NCI-H2227 treated with DMSO at 0.1 percent for 48 hours (cell line): ENCODE data around the gene STIMATE.
A peak's percentile ranks its signal among the peaks of the same experiment; 100 is the strongest.

Experiments
- DNase-seq: peaks from one replicate; lab custom pipeline; 2025; lab: John Stamatoyannopoulos, UW

STIMATE gene

DNA sequence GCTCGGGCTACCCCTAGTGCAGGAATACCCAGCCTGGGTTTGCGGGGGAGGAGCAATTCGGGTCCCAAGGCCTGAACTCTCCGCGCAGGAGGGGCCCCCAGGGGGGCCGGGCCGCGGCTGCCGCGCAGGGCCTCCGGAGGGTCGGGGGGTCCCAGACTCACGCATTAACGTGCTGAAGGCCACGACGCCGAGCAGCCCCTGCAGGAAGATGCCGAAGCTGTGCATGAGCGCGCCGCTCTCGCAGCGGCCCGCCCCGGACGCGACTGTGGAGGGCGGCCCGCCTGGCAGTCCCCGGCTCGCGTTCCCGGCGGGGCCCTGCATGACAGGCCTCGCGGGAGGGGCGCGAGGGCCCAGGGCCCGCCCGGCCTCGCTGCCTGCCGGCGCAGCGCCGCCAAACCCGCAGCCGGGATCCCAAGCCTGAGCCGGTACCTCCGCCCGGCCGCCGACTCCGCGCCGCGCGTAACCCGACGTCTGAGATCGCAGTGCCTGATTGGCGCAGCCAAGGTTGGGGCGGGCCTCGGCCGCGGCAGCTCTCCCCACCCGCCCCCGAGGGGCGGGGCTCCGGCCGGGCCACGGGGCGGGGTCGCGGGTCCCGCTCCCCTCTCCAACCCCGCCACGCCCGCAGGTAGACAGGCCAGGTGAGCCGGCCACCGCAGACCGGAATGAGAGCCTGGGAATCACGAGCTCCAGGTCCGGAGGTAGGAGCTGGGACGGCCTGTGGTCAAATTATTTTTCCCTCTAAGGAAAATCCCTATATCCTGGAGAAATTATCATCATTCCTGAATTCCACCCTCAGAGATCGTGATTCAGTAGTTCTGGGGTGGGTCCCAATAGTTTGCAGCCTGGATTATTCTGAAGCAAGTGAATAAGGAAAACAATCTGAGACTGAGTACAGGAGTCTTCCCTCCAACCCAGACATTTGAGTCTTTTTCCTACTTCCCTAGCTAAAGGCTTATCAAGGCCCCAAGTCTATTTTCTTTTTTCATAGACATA is at the start of gene STIMATE:
TSS of gene STIMATE (minus strand) at position 419 of the 993 bp plus-strand sequence. CDS start at position 321, 98 bp downstream.
- DNase-seq: peak; percentile 63

DNA sequence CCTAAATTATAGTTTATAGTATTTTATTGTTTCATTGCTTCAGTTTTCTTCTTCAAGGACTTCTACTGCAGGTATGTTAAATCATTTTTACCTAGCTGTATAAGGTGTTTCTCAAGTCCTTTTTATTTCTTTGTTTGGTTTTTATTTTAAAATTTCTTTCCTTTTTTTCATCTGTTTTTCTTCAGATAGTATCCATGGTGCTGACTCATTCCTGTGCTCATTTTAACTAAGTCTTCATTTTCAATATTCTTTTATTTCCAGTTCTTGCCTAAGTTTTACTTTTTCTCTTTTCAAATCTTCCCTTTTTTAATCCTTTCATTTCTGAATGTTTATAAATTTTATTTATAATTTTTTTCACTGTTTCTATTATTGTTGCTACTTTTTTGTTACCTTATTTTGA is 42.3 kb upstream of the STIMATE start:
- no peak for DNase-seq

DNA sequence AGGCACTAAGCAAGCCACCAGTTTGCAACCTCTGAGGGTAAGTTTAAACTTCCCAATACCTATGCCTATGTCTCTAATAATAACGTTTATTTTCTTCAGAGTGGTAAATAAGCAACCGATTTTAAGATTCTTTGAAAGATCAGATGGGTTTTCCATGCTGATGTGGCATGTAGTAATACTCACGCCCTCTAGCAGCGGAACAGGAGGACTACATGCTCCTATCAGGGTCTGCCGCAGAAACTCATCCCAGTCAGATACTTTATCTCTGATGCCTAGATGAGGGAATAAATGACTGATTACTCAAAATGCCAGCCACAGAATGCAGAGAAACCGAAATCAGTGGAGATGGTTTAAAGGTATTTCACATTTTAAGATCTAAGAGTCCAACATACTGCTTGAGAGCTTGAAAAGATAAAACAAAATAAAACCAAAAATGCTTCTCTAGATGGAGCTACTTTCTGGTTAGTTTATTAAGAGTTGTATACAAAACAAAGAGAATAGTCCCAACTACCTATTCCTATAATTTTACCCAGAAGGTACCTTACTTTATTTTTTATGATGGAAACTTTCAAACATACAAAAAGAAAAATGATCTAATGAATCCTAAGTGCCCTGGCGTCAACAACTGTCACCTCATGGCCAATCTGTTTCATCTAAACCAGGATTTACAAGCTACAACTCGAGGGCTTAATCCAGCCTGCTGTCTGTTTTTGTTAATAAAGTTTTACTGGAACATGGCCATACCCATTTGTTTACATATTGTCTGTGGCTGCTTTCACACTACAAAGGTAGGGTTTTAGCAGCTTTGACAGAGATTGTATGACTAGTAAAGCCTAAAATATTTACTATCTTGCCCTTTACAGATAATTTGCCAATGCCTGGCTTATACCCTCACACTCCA is 37.5 kb upstream of the STIMATE start:
- peak; percentile 38 for DNase-seq

DNA sequence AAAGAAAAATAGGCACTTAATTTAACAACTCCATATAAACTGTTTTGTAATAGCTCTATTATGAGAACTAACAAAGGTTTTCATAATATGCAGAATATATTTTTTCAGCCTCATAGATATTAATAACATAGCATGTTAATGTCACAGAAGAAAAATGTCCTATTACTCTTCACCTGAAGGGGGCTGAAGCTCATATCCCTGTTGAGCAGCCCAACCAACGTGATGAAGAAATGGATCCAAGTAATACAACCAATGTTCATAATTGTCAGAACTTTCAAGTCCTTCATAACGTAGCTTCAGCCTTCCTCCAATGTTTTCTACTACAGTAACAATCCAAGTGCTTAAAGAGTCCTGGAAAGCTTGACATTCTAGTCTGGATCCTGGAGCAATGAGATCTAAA is 34.5 kb upstream of the STIMATE start:
- no peak for DNase-seq

DNA sequence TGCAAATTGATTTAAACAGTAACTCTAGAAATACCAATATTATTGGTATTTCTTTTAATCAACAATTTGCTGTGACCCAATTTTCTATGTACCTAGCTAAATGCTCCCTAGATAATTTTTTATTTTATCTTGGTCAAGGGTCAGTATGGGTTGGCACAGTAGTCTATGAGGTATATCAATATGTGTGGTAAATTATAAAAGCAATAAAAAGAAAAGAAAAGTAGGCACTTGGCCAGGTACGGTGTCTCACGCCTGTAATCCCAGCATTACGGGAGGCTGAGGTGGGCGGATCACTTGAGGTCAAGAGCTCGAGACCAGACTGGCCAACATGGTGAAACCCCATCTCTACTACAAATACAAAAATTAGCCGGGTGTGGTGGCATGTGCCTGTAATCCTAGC is 34.0 kb upstream of the STIMATE start:
- DNase-seq: no peak

DNA sequence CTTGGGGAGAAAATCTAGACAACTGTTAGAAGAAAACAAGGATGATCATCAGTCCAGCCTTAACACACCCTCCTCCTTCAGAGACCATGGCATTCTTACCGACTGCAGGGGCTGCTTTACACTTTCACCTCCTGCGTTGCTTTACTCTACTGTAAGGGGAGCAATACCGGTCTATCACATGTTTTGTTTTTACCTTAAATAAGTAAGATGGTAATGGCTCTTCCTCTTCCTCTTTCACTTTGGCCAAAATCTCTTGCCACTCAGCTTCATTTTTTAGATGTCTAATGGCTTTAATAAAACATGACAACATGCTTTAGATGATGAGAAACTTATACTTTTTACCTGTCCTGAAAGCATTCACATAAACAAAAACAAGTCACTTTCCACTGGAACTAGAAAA is 33.4 kb upstream of the STIMATE start:
- DNase-seq: no peak

DNA sequence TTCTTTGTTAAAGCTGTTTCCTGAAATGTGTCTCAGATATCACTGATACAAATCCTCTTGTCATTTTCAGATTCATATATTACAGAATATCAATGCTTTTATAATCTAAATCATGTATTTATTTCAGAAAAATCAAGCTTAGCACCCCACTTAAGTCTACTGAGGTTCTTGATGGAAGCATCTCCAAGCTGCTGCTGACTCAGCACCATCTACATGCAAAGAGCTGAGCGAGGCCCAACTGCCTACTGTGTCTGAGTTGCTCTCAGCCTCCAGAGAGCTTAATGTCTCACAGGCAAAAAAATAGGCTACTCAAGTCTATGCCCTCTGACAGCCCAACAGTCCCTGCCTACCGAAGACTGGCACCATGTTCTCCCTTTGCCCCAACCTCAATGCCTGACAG is 29.2 kb upstream of the STIMATE start:
- DNase-seq: no peak

- DNase-seq: no peak
These were observed 28.3 kb upstream of the STIMATE start for GRCh38 chr3:52925405-52926313.

GRCh38 chr3:52923963-52924362 is 26.6 kb upstream of the STIMATE start:
- DNase-seq: no peak

DNA sequence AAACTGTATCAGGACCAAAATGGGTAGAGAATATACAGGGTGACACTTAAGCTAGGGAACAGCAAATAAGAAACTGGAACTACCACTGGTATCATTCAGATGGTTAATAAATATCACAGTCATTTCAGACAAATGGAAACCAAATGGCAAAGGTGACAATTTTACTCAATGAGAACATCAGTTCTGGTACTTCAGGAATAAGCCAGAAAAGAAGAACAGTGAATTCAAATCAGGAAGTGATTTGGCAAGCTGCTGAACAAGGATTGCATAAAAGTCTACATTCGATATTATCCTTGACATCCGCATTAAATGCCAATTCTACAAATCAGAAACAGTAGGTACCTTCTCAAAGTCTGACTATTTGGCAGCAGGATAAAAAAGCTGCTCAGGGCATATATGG is 23.5 kb upstream of the STIMATE start:
- no peak for DNase-seq

DNA sequence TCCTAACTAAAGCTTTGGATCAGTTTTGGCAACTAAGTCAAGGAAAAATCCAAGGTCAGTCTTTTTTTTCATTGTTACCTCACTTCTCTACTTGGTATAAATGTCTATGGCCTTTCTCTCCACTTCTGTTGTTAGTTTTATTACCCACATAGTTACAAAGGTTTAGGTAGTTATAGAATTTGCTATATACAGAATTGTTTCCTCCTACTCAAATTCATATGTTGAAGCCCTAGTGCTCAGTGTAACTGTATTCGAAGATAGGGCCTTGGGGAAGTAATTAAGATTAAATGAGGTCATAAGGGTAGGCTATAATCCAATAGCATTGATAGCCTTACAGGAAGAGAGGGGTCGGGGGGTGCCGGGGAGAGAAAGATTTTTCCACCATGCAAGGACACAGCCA is 19.7 kb upstream of the STIMATE start:
- no peak for DNase-seq

GRCh38 chr3:52915294-52915693 is 17.9 kb upstream of the STIMATE start:
- no peak for DNase-seq

- DNase-seq: no peak
These were observed 15.8 kb upstream of the STIMATE start for GRCh38 chr3:52912885-52913731.

GRCh38 chr3:52910823-52911222 is 13.5 kb upstream of the STIMATE start:
- no peak for DNase-seq

DNA sequence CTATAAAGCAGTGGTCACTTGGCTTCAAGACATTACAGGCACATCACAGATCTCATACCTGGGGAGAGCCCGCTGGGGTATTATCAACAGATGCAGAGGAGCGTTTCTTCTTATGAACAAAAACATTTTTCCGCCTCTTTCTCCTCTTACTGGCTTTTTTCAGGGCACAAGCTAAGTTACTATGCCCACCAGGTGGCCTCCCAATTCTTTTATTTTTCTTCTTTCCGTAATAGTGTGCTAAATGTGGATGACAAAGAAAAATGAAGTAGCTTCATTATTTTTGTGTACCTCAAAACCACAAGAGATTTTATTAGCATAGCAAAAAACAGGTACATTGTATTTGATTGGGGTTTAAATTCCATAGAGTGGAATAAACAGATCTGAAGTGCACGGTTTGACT is 10.1 kb upstream of the STIMATE start:
- DNase-seq: no peak

DNA sequence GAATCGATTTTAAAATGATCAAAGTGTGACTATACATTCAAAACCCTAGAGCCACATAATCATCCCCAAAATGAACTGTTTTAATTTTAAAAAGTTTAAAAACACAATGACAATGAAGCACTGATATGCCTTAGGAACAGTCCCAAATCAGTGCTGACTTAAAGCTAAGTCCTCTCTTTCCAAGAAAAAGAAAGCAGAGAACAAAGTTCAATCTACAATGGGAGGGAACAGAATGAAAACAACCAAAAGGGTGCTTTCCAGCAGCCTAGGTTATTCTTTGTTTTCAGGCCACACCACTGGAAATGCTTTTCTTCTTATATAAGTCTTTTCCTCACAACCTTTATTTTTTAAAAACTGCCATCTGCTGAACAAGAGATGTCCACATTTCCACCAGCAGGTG is 7.2 kb upstream of the STIMATE start:
- no peak for DNase-seq

- DNase-seq: no peak
These were observed 6.7 kb upstream of the STIMATE start for GRCh38 chr3:52904000-52904399.

GRCh38 chr3:52896613-52897012 is 735 bp downstream of the STIMATE start:
- no peak for DNase-seq

GRCh38 chr3:52896151-52896550 is 1.2 kb downstream of the STIMATE start:
- no peak for DNase-seq

DNA sequence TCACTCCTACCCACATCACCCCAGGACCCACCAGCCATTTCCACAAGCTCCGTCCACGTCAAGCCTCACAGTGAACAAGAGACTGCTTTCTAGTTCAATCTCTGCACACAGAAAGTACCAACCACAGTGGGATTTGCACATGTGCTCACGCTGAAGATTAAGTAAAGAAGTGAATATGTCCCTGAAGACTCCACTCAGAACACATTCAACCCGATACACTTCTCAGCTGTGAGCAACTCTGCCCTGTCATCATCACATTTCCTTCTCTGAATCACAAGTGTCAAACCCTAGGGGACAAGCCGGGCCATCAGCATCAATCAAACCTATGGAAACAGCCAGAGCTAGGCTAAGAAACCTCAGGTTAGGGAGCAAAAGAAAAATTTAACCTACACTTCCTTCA is 1.9 kb downstream of the STIMATE start:
- DNase-seq: no peak

- no peak for DNase-seq
These were observed 2.6 kb downstream of the STIMATE start for GRCh38 chr3:52894756-52895155.
